CD4-positive, CD25-positive, alpha-beta regulatory T cell (primary cell): Measurements from ENCODE around the gene CDKAL1. TPM values are rescaled to one million over a fixed set of nuclear protein-coding genes. Genes with fewer than 3 reads are reported as not detected.

Source experiments
- ATAC-seq, 2 donors: fragments of 150-1000 bp; cut with Tn5 transposase; one replicate each; pipeline ENCODE4 v1.10.0; 2021; ENCODE audit warnings: low read depth in 2 of 2, moderate number of reproducible peaks in 2 of 2, moderate library complexity in 1 of 2
- DNase-seq, 3 donors: peaks; one replicate each; pipeline versions ENCODE4 v3.0.0 to v3.0.0-alpha.2; 2012 to 2022; ENCODE audit warnings: mixed read lengths in 1 of 3
- H3K27ac ChIP-seq: one replicate; pipeline ENCODE4 v1.7.0; 2013; ENCODE audit warnings: mild to moderate bottlenecking, low read length; ENCODE audit not compliant: insufficient read depth, poor library complexity, severe bottlenecking
- H3K27me3 ChIP-seq: one replicate; pipeline ENCODE4 v1.7.0; 2013; ENCODE audit warnings: low read length; ENCODE audit not compliant: control insufficient read depth, insufficient read depth
- H3K36me3 ChIP-seq: one replicate; pipeline ENCODE4 v1.7.0; 2013; ENCODE audit warnings: mild to moderate bottlenecking, low read length, moderate library complexity; ENCODE audit not compliant: control insufficient read depth, insufficient read depth
- H3K4me1 ChIP-seq: 2 replicates; pipeline ENCODE4 v1.7.0; 2013; ENCODE audit warnings: mild to moderate bottlenecking, low read length; ENCODE audit not compliant: insufficient read depth, control insufficient read depth, poor library complexity, severe bottlenecking
- H3K4me3 ChIP-seq: one replicate; pipeline ENCODE4 v1.7.0; 2013; ENCODE audit warnings: low read depth, mild to moderate bottlenecking, low read length, moderate library complexity
- H3K9me3 ChIP-seq, 2 experiments: 1 replicate in 1 of 2; 2 replicates in 1 of 2; pipeline ENCODE4 v1.7.0; 2013; ENCODE audit warnings: low read length in 2 of 2, mild to moderate bottlenecking in 1 of 2, moderate library complexity in 1 of 2; ENCODE audit not compliant: control insufficient read depth in 2 of 2
- H3K27ac Mint-ChIP-seq, 3 donors: one replicate each; pipeline ENCODE4 v1.8.0; 2020 to 2022; ENCODE audit warnings: mild to moderate bottlenecking in 3 of 3, mixed read lengths in 3 of 3, moderate library complexity in 2 of 3
- H3K27me3 Mint-ChIP-seq: one replicate; pipeline ENCODE4 v1.8.0; 2022; ENCODE audit warnings: mild to moderate bottlenecking, mixed read lengths
- H3K36me3 Mint-ChIP-seq: one replicate; pipeline ENCODE4 v1.8.0; 2020; ENCODE audit warnings: mixed read lengths
- H3K4me1 Mint-ChIP-seq, 4 donors: one replicate each; pipeline ENCODE4 v1.8.0; 2020 to 2022; ENCODE audit warnings: mixed read lengths in 4 of 4, mild to moderate bottlenecking in 1 of 4
- H3K4me3 Mint-ChIP-seq, 4 donors: one replicate each; pipeline ENCODE4 v1.8.0; 2020 to 2022; ENCODE audit warnings: mild to moderate bottlenecking in 4 of 4, mixed read lengths in 4 of 4, moderate library complexity in 3 of 4
- H3K9me3 Mint-ChIP-seq, 7 donors: one replicate each; pipeline ENCODE4 v1.8.0; 2020 to 2022; ENCODE audit warnings: mixed read lengths in 7 of 7, mild to moderate bottlenecking in 3 of 7, moderate library complexity in 2 of 7
- polyA plus RNA-seq, 4 donors: library from polyadenylated mRNA; unstranded; fragments of 300-500 nt; fragmentation: Illumina TruSeq; gene quantifications; one replicate each; pipeline ENCODE4 v1.2.3, GENCODE V29; 2021
- total RNA-seq: library from RNA; stranded (reverse); gene quantifications from one replicate; pipeline ENCODE4 v1.2.3, GENCODE V29; 2022

Gene CDKAL1
- total and polyA plus RNA-seq, 5 donors from 2014 or later, result 26.1 to 39.4 (median 30.4) TPM

DNA sequence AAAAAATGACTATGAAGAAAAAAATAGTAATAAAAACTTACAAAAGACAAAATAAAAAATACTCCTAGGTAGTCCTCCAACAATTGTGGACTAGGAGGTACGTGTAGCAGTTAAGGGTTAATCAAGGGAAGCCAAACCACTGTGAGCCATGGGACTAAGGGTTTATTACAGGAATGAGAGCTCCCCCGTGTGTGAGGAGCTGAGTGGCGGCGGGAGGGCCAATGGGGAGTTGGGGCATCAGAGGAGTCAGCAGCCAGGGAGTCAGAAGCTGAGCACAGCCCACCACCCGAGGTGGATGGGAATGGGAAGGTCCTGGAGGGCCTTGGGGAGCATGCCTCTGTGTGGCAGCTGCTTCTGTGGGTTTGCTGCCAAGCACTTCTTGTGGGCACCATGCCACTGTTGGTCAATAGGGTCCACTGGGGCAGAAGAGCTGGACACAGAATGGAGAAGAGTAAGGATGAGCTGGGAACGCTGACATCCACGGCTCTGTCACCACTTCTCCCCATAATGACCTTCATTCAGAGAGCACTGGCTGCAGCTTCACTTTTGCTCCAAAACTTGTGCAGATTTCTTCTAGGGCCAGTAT is 373.3 kb downstream of the CDKAL1 start:
- H3K36me3 Mint-ChIP-seq, result peaks cover 28% of the 10 kb centered on the region
- H3K27ac Mint-ChIP-seq, result no peak overlapping the region
- ATAC-seq (no peak), DNase-seq (no peak)
- H3K4me1 ChIP-seq, result no peaks in the 10 kb centered on the region
- no peak overlapping the region for H3K27ac ChIP-seq
- peaks cover 3% of the 10 kb centered on the region for H3K36me3 ChIP-seq
- H3K4me3 ChIP-seq, result no peak overlapping the region
- H3K4me1 Mint-ChIP-seq, result peaks cover 0 to 3% (median 0%) of the 10 kb centered on the region in 4 donors
- no peaks in the 10 kb centered on the region for H3K27me3 ChIP-seq
- peaks cover 0 to 3% of the 10 kb centered on the region in 2 experiments for H3K9me3 ChIP-seq
- no peak overlapping the region for H3K4me3 Mint-ChIP-seq
- no peaks in the 10 kb centered on the region for H3K27me3 Mint-ChIP-seq
- H3K9me3 Mint-ChIP-seq, result peaks cover 0 to 12% (median 7%) of the 10 kb centered on the region in 7 donors

DNA sequence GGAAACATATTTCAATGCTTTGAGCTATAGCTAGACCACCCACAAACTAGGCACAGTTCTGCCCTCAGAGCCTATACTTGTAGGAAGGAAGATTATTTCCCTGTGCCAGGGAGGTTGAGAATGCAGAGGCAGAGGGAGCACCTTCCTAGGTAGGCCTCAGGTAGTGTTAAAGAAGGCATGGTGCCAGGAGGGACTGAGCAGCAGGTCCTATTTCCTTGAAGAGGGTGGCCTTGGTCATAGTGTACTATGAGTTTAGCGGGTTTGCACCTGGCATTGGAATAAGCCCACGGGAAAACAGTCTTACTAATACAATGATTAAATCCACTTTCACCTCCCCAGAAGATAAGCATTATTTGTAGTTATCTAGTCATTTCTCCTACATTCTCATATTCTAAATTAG is 375.4 kb downstream of the CDKAL1 start:
- peaks cover 0 to 11% (median 5%) of the 10 kb centered on the region in 7 donors for H3K9me3 Mint-ChIP-seq
- H3K27ac ChIP-seq, result no peak overlapping the region
- H3K27me3 Mint-ChIP-seq, result no peaks in the 10 kb centered on the region
- no peaks in the 10 kb centered on the region for H3K27me3 ChIP-seq
- H3K4me1 ChIP-seq, result no peaks in the 10 kb centered on the region
- no peak overlapping the region for H3K4me3 Mint-ChIP-seq
- no peaks in the 10 kb centered on the region for H3K36me3 ChIP-seq
- peaks cover 0 to 7% (median 0%) of the 10 kb centered on the region in 4 donors for H3K4me1 Mint-ChIP-seq
- no peak for ATAC-seq
- no peak for DNase-seq
- H3K4me3 ChIP-seq, result no peak overlapping the region
- peaks cover 30% of the 10 kb centered on the region for H3K36me3 Mint-ChIP-seq
- H3K27ac Mint-ChIP-seq, result no peak overlapping the region
- peaks cover 0 to 3% of the 10 kb centered on the region in 2 experiments for H3K9me3 ChIP-seq

DNA sequence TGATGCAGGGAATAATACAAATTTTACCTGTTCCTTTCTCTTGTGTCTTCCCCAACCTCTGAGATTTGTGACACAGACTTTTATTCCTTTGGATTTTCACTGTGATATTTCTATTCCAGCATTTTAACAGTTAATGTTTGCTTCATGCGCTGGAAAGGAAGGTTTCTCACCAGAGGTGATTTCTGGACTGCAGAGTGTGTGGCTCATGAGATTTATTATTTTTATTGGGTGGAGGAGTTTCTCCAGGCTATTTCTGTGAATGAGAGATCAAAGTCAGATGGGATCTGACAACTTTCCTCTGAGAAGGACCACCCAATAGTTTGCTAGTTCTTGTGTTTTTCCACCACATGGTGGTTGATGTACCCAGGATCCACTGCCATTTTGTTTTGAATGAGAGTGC is 377.5 kb downstream of the CDKAL1 start:
- H3K4me3 Mint-ChIP-seq, result no peak overlapping the region
- H3K36me3 Mint-ChIP-seq, result peaks cover 30% of the 10 kb centered on the region

DNA sequence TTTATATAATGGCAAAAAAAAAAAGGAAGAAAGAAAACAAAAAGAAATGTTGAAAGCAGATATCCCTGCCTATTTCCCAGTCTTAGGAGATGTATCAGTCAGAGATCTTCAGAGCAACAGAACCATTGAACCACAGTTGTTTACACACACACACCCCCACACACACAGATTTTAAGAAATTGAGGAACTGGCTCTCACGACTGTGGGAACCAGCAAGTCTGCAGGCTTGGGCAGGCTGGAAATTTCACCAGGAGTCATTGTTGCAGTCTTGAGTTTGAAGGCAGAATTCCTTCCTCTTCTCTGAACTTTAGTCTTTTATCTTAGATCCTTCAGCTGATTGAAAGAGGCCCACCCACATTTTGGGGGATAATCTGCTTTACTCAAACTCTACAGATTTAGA is 380.9 kb downstream of the CDKAL1 start:
- peaks cover 0 to 3% of the 10 kb centered on the region in 2 experiments for H3K9me3 ChIP-seq
- H3K27me3 ChIP-seq, result no peaks in the 10 kb centered on the region
- Mint-ChIP-seq H3K9me3 (peaks cover 0 to 22% (median 6%) of the 10 kb centered on the region in 7 donors), H3K27ac (no peak overlapping the region), H3K4me1 (peaks cover 6 to 19% (median 11%) of the 10 kb centered on the region in 4 donors), H3K36me3 (peaks cover 25% of the 10 kb centered on the region), H3K27me3 (no peaks in the 10 kb centered on the region), H3K4me3 (no peak overlapping the region)
- no peaks in the 10 kb centered on the region for H3K36me3 ChIP-seq
- H3K27ac ChIP-seq, result no peak overlapping the region
- ATAC-seq, result no peak
- H3K4me3 ChIP-seq, result no peak overlapping the region
- no peak for DNase-seq
- no peaks in the 10 kb centered on the region for H3K4me1 ChIP-seq

More for the DNA sequence above, 377.5 kb downstream of the CDKAL1 start:
- peaks cover 0 to 5% (median under 1%) of the 10 kb centered on the region in 4 donors for H3K4me1 Mint-ChIP-seq
- Histone ChIP-seq H3K4me3 (no peak overlapping the region), H3K27me3 (no peaks in the 10 kb centered on the region), H3K4me1 (no peaks in the 10 kb centered on the region), H3K27ac (no peak overlapping the region), H3K9me3 (peaks cover 0 to 3% of the 10 kb centered on the region in 2 experiments), H3K36me3 (no peaks in the 10 kb centered on the region)
- peaks cover 0 to 22% (median 3%) of the 10 kb centered on the region in 7 donors for H3K9me3 Mint-ChIP-seq
- no peak for ATAC-seq
- no peak overlapping the region for H3K27ac Mint-ChIP-seq
- no peak for DNase-seq
- no peaks in the 10 kb centered on the region for H3K27me3 Mint-ChIP-seq

DNA sequence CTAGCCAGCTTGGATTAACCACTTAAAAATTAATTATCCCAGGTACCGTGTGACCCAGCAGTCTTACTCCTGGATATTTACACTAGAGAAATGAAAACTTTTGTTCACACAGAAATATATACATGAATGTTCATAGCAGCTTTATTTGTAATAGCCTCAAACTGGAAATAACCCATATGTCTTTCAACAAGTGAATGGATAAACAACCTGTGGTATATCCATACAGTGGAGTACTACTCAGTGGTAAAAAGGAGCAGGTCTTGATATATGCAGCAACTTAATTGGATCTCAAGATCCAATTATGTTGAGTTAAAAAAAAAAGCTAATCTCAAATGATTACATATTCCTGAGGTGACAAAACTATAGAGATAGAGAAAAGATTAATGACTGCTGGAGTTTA is 381.4 kb downstream of the CDKAL1 start:
- Histone ChIP-seq H3K27me3 (no peaks in the 10 kb centered on the region), H3K9me3 (peaks cover 0 to 3% of the 10 kb centered on the region in 2 experiments), H3K36me3 (no peaks in the 10 kb centered on the region), H3K27ac (no peak overlapping the region), H3K4me3 (no peak overlapping the region), H3K4me1 (no peaks in the 10 kb centered on the region)
- H3K9me3 Mint-ChIP-seq, result peaks cover 0 to 22% (median 6%) of the 10 kb centered on the region in 7 donors
- no peak overlapping the region for H3K4me3 Mint-ChIP-seq
- H3K4me1 Mint-ChIP-seq, result peaks cover 7 to 19% (median 11%) of the 10 kb centered on the region in 4 donors
- H3K36me3 Mint-ChIP-seq, result peaks cover 25% of the 10 kb centered on the region
- no peak for DNase-seq
- H3K27ac Mint-ChIP-seq, result peak overlapping the region in 1 of 3 donors; percentile 24
- ATAC-seq, result no peak
- H3K27me3 Mint-ChIP-seq, result no peaks in the 10 kb centered on the region

DNA sequence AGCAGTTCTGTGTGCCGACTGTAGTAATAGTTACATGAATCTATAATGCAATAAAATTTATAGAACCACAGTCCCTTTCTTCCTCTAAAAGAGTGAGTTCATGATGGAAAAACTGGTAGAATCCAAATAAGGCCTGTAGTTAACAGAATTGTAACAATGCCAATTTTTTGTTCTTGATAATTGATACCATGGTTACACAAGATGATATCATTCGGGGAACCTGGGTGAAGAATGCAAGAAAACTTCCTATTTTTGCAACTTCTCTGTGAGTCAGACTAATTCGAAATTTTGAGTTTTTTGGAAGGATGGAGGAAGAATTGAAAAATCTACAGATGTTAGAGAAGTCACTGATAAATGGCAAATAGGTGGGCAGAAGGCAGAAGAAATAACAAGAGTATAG is 381.8 kb downstream of the CDKAL1 start:
- Histone ChIP-seq H3K4me3 (no peak overlapping the region), H3K4me1 (no peaks in the 10 kb centered on the region), H3K9me3 (peaks cover 0 to 3% of the 10 kb centered on the region in 2 experiments), H3K27ac (no peak overlapping the region), H3K27me3 (no peaks in the 10 kb centered on the region), H3K36me3 (no peaks in the 10 kb centered on the region)
- Mint-ChIP-seq H3K27me3 (no peaks in the 10 kb centered on the region), H3K9me3 (peaks cover 0 to 22% (median 5%) of the 10 kb centered on the region in 7 donors), H3K36me3 (peaks cover 25% of the 10 kb centered on the region), H3K27ac (no peak overlapping the region), H3K4me3 (no peak overlapping the region), H3K4me1 (peaks cover 9 to 19% (median 11%) of the 10 kb centered on the region in 4 donors)
- DNase-seq, result no peak
- no peak for ATAC-seq

DNA sequence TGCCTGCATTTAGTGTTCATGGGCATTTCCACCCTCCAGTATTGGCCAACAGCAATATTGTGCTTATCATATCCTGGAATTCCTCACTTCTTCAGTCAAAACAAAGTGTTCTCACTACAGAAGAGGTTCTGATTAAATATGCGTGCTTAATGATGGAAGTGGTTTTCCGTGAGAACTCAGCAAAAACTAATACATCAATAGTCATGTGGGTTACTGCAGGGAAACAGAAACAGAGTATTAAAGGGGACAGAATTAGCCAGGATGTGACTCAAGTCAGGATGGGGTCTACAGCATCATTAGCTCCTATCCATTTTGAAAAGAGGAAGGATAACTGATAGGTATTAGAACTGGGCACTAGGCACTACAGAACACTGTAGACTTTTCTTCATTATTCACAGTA is 384.6 kb downstream of the CDKAL1 start:
- peaks cover 9 to 19% (median 14%) of the 10 kb centered on the region in 4 donors for H3K4me1 Mint-ChIP-seq
- H3K27ac ChIP-seq, result no peak overlapping the region
- peak in 1 of 3 donors; percentile 5 for DNase-seq

More for the DNA sequence above, 384.6 kb downstream of the CDKAL1 start:
- H3K36me3 Mint-ChIP-seq, result peaks cover 24% of the 10 kb centered on the region
- no peaks in the 10 kb centered on the region for H3K27me3 Mint-ChIP-seq
- H3K4me1 ChIP-seq, result no peaks in the 10 kb centered on the region
- H3K27ac Mint-ChIP-seq, result no peak overlapping the region
- peaks cover 0 to 22% (median 5%) of the 10 kb centered on the region in 7 donors for H3K9me3 Mint-ChIP-seq
- no peak overlapping the region for H3K4me3 Mint-ChIP-seq
- H3K9me3 ChIP-seq, result no peaks in the 10 kb centered on the region
- ATAC-seq, result no peak
- no peak overlapping the region for H3K4me3 ChIP-seq
- H3K36me3 ChIP-seq, result no peaks in the 10 kb centered on the region
- H3K27me3 ChIP-seq, result no peaks in the 10 kb centered on the region
